IMR-90 (cell line): ENCODE measurements around the gene MILR1. TPM values are rescaled to one million over a fixed set of nuclear protein-coding genes. Genes with fewer than 3 reads are reported as not detected.
"Not testable (repeated sequence)": the region's sequence is repeated elsewhere in the genome, so short reads cannot be mapped to it uniquely, and the experiment has no call there.

Experiments used
- ATAC-seq: fragments of 200-7000 bp; cut with Tn5 transposase; 2 replicates; pipeline ENCODE4 v1.9.1; 2020; ENCODE audit warnings: low read depth, mild to moderate bottlenecking, moderate library complexity
- BruUV-seq: library from RNA; stranded (reverse); fragments of 400-500 nt; replicated peaks from 2 replicates; lab custom pipeline; 2021; lab: Mats Ljungman, UMichigan
- CTCF ChIA-PET: fragments of 300-600 bp; formaldehyde crosslinking; extraction: SDS; loops from one replicate; lab custom pipeline; 2021; ENCODE audit warnings: antibody characterized with exemption; lab: Yijun Ruan, JAX
- POLR2A ChIA-PET: fragments of 300-600 bp; sonication (Branson Sonifier 250); formaldehyde crosslinking; loops from one replicate; lab custom pipeline; 2022; ENCODE audit warnings: antibody characterized with exemption; ENCODE audit not compliant: unreplicated experiment; lab: Charles Lee
- DNase-seq: peaks from one replicate; pipeline ENCODE4 v3.0.0; 2013
- H2AFZ ChIP-seq: replicated peaks from 2 replicates; pipeline ENCODE3; 2013; ENCODE audit warnings: low read length, mild to moderate bottlenecking; ENCODE audit not compliant: poor library complexity
- H2AK5ac ChIP-seq: 2 replicates; pipeline ENCODE4 v1.6.1; 2013; ENCODE audit warnings: low read depth, low read length, inconsistent platforms
- H2AK9ac ChIP-seq: replicated peaks from 2 replicates; pipeline ENCODE3; 2013; ENCODE audit warnings: mild to moderate bottlenecking, low read depth, low read length, moderate library complexity; ENCODE audit not compliant: poor library complexity
- H2BK120ac ChIP-seq: 2 replicates; pipeline ENCODE4 v1.6.1; 2013; ENCODE audit warnings: low read depth, low read length, inconsistent platforms
- H2BK15ac ChIP-seq: 3 replicates; pipeline ENCODE4 v1.6.1; 2013; ENCODE audit warnings: low read depth, low read length, inconsistent platforms
- H2BK20ac ChIP-seq: 2 replicates; pipeline ENCODE4 v1.6.1; 2013; ENCODE audit warnings: low read depth, mild to moderate bottlenecking, inconsistent platforms, low read length, moderate library complexity
- H2BK5ac ChIP-seq: 2 replicates; pipeline ENCODE4 v1.6.1; 2013; ENCODE audit warnings: mild to moderate bottlenecking, low read depth, low read length, inconsistent platforms; ENCODE audit not compliant: poor library complexity, severe bottlenecking
- H3K14ac ChIP-seq: replicated peaks from 2 replicates; pipeline ENCODE4 v1.6.1; 2013; ENCODE audit warnings: low read depth, low read length, inconsistent platforms
- H3K18ac ChIP-seq: 2 replicates; pipeline ENCODE4 v1.6.1; 2013; ENCODE audit warnings: low read depth, low read length, control low read depth
- H3K23ac ChIP-seq: 2 replicates; pipeline ENCODE4 v1.6.1; 2013; ENCODE audit warnings: low read depth, low read length, inconsistent platforms
- H3K27ac ChIP-seq: 2 replicates; pipeline ENCODE4 v1.5.1; 2013; ENCODE audit warnings: mild to moderate bottlenecking, control low read depth, low read length; ENCODE audit not compliant: insufficient read depth
- H3K27me3 ChIP-seq: 2 replicates; pipeline ENCODE4 v1.6.1; 2013; ENCODE audit warnings: low read length; ENCODE audit not compliant: control insufficient read depth, insufficient read depth
- H3K36me3 ChIP-seq: 2 replicates; pipeline ENCODE4 v1.6.1; 2013; ENCODE audit warnings: low read length, mixed read lengths; ENCODE audit not compliant: control insufficient read depth, insufficient read depth
- H3K4ac ChIP-seq: 2 replicates; pipeline ENCODE4 v1.6.1; 2013; ENCODE audit warnings: low read depth, low read length, inconsistent platforms
- H3K4me1 ChIP-seq: 2 replicates; pipeline ENCODE4 v1.6.1; 2013; ENCODE audit warnings: low read length, mixed read lengths; ENCODE audit not compliant: control insufficient read depth, insufficient read depth
- H3K4me2 ChIP-seq: 2 replicates; pipeline ENCODE4 v1.6.1; 2013; ENCODE audit warnings: low read depth, mild to moderate bottlenecking, control low read depth, low read length, moderate library complexity
- H3K4me3 ChIP-seq: 2 replicates; pipeline ENCODE4 v1.5.1; 2013; ENCODE audit warnings: low read depth, mild to moderate bottlenecking, control low read depth, low read length, moderate library complexity; ENCODE audit not compliant: insufficient read depth
- H3K56ac ChIP-seq: 2 replicates; pipeline ENCODE4 v1.6.1; 2013; ENCODE audit warnings: low read length, inconsistent platforms; ENCODE audit not compliant: insufficient read depth; ENCODE audit errors: extremely low read depth
- H3K79me1 ChIP-seq, 2 experiments: 2 replicates each; pipeline ENCODE4 v1.6.1; 2013; ENCODE audit warnings: low read length in 2 of 2, inconsistent platforms in 1 of 2, low read depth in 1 of 2
- H3K9ac ChIP-seq: 2 replicates; pipeline ENCODE4 v1.6.1; 2013; ENCODE audit warnings: low read depth, low read length, control low read depth
- H3K9me1 ChIP-seq: 2 replicates; pipeline ENCODE4 v1.6.1; 2013; ENCODE audit warnings: low read length, inconsistent platforms; ENCODE audit not compliant: insufficient read depth
- H3K9me3 ChIP-seq: 2 replicates; pipeline ENCODE4 v1.6.1; 2013; ENCODE audit warnings: low read length; ENCODE audit not compliant: control insufficient read depth, insufficient read depth
- H4K20me1 ChIP-seq: 2 replicates; pipeline ENCODE4 v1.6.1; 2013; ENCODE audit warnings: low read length, inconsistent platforms; ENCODE audit not compliant: insufficient read depth
- H4K5ac ChIP-seq: 2 replicates; pipeline ENCODE4 v1.6.1; 2013; ENCODE audit warnings: mild to moderate bottlenecking, low read depth, low read length, control low read depth
- H4K8ac ChIP-seq, 2 experiments: 2 replicates each; pipeline ENCODE4 v1.6.1; 2013; ENCODE audit warnings: low read depth in 2 of 2, low read length in 2 of 2, control low read depth in 1 of 2, inconsistent platforms in 1 of 2
- H4K91ac ChIP-seq: 2 replicates; pipeline ENCODE4 v1.6.1; 2013; ENCODE audit warnings: low read depth, low read length, inconsistent platforms; ENCODE audit not compliant: insufficient read depth
- WGBS, 2 experiments: methylation state at CpG; one replicate each; pipeline versions ENCODE4 v1.1.5 to v1.1.7; 2013; ENCODE audit warnings: missing lambda C conversion rate in 2 of 2; ENCODE audit not compliant: insufficient read length in 1 of 2; ENCODE audit errors: extremely low coverage in 2 of 2; 5-methylcytosine and 5-hydroxymethylcytosine counted together
- dilution Hi-C: fragments of 300-500 bp; cut with HindIII; formaldehyde crosslinking; loops from one replicate; pipeline ENCODE4 v1.14.3; 2018; ENCODE audit warnings: low sequenced_read_pairs; ENCODE audit not compliant: unreplicated experiment
- in situ Hi-C: fragments of 300-500 bp; cut with MboI; formaldehyde crosslinking; loops from 3 replicates; pipeline ENCODE4 v1.14.3; 2019; ENCODE audit warnings: low sequenced_read_pairs, inconsistent platforms, mixed read lengths
- intact Hi-C: fragments of 100-400 bp; cut with micrococcal nuclease; formaldehyde crosslinking; loops from 2 replicates; pipeline ENCODE4 v1.10.0; 2022
- polyA plus RNA-seq, 3 experiments: library from polyadenylated mRNA; depleted of rRNA; stranded (reverse); fragments of >200 nt; gene quantifications; 2 replicates each; pipeline ENCODE4 v1.2.3, GENCODE V29; 2012; ENCODE audit warnings: low replicate concordance in 1 of 3
- total RNA-seq: library from RNA; depleted of rRNA; stranded (reverse); fragments of >200 nt; gene quantifications from 2 replicates; pipeline ENCODE4 v1.2.3, GENCODE V29; 2012

MILR1 gene
- total and polyA plus RNA-seq, 2 of the 4 experiments (the other 2 are of a cell fraction): 0.36 to 0.44 TPM

- H3K4ac ChIP-seq, H3K18ac ChIP-seq, H4K8ac ChIP-seq, in situ Hi-C loops, H4K5ac ChIP-seq, dilution Hi-C loops, H3K4me1 ChIP-seq, H3K79me1 ChIP-seq, intact Hi-C loops, BruUV-seq, DNase-seq, H2BK5ac ChIP-seq, H2AK5ac ChIP-seq, H2AFZ ChIP-seq, H3K9me3 ChIP-seq, ATAC-seq, H3K4me2 ChIP-seq, H4K91ac ChIP-seq, H3K23ac ChIP-seq, H3K14ac ChIP-seq, H3K36me3 ChIP-seq, H3K56ac ChIP-seq, H2BK120ac ChIP-seq, H4K20me1 ChIP-seq, H3K9ac ChIP-seq, POLR2A ChIA-PET, CTCF ChIA-PET, H3K4me3 ChIP-seq, H2BK20ac ChIP-seq, H3K27me3 ChIP-seq, H3K27ac ChIP-seq, H2BK15ac ChIP-seq: not testable (repeated sequence)
- Histone ChIP-seq H3K9me1 (peaks cover 11% of the 10 kb centered on the region; the same call in 1 of the 2 replicates), H2AK9ac (peak overlapping the region; percentile 80)
- 100% methylated on average over 2 of the region's 7 CpGs; no CpG with 5 or more reads in 1 of the 2 experiments for WGBS, 2 experiments
Measured at GRCh38 chr17:64459818-64460217, 10.9 kb downstream of the MILR1 start.
